Osteoblast (primary cell): ENCODE results near the gene DCDC2. TPM values are rescaled to one million over a fixed set of nuclear protein-coding genes. Genes with fewer than 3 reads are reported as not detected.

Source experiments
- DNase-seq: peaks from one replicate; pipeline ENCODE4 v3.0.0; 2011; ENCODE audit warnings: low spot score, mixed read lengths; ENCODE audit not compliant: insufficient read length; ENCODE audit errors: missing footprints
- H2AFZ ChIP-seq: 2 replicates; pipeline ENCODE4 v1.6.0; 2011; ENCODE audit warnings: mild to moderate bottlenecking, low read length
- H3K27ac ChIP-seq: 2 replicates; pipeline ENCODE4 v1.5.1; 2011; ENCODE audit warnings: mild to moderate bottlenecking, low read depth, low read length, moderate library complexity
- H3K27me3 ChIP-seq: 2 replicates; pipeline ENCODE4 v1.6.0; 2012; ENCODE audit warnings: mild to moderate bottlenecking, control low read depth, inconsistent platforms, low read length, moderate library complexity; ENCODE audit not compliant: insufficient read depth
- H3K36me3 ChIP-seq: 2 replicates; pipeline ENCODE4 v1.5.1; 2011; ENCODE audit warnings: mild to moderate bottlenecking, low read length, control low read depth, moderate library complexity; ENCODE audit not compliant: insufficient read depth
- H3K4me1 ChIP-seq: 2 replicates; pipeline ENCODE4 v1.5.1; 2011; ENCODE audit warnings: mild to moderate bottlenecking, low read length, control low read depth, moderate library complexity; ENCODE audit not compliant: insufficient read depth
- H3K4me2 ChIP-seq: 2 replicates; pipeline ENCODE4 v1.6.0; 2011; ENCODE audit warnings: mild to moderate bottlenecking, low read length; ENCODE audit not compliant: insufficient read depth
- H3K4me3 ChIP-seq: fragments of 200-600 bp; sonication (generic); 3 replicates; pipeline ENCODE4 v1.5.1; 2012; ENCODE audit warnings: mild to moderate bottlenecking, low read length, inconsistent platforms; ENCODE audit not compliant: insufficient read depth
- H3K79me2 ChIP-seq: 2 replicates; pipeline ENCODE4 v1.6.0; 2012; ENCODE audit warnings: mild to moderate bottlenecking, low read length, control low read depth, inconsistent platforms; ENCODE audit not compliant: insufficient read depth
- H3K9me3 ChIP-seq: 2 replicates; pipeline ENCODE4 v1.5.1; 2011; ENCODE audit warnings: low read depth, low read length, control low read depth
- H4K20me1 ChIP-seq: 2 replicates; pipeline ENCODE4 v1.6.0; 2012; ENCODE audit warnings: mild to moderate bottlenecking, low read length, control low read depth; ENCODE audit not compliant: insufficient read depth
- total RNA-seq: library from RNA; depleted of rRNA; stranded (reverse); fragments of >200 nt; gene quantifications from 2 replicates; pipeline ENCODE4 v1.2.3, GENCODE V29; 2012
- TF ChIP-seq, protein P1 (sequence below): IDR thresholded peaks from 2 replicates; pipeline ENCODE4 v1.5.1; 2011; ENCODE audit warnings: mild to moderate bottlenecking, low read depth, low read length, moderate library complexity; ENCODE audit errors: extremely low read depth

The DCDC2 gene
- total RNA-seq, 1 donor: under 0.01 TPM

DNA sequence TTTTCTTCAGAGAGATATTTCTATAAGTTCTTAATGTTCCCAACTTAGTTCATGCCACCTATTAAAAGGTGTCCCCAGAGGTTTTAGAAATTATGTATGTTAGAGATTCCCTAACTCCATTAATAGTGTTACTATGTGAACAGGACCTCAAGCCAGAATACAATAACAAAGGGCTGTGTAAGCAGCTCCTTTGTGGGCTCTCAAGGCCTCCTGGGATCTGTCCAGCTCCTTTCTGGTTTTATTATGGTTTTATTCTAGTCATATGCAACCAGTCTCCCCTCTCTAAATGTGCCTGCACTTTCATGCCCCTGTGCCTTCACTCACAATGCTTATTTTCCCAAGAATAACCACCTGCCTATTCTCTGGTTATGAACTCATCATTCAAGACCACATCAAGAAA, 209.2 kb downstream of the DCDC2 start:
- H3K4me2 ChIP-seq: no peak overlapping the region
- TF ChIP-seq, protein P1, sequence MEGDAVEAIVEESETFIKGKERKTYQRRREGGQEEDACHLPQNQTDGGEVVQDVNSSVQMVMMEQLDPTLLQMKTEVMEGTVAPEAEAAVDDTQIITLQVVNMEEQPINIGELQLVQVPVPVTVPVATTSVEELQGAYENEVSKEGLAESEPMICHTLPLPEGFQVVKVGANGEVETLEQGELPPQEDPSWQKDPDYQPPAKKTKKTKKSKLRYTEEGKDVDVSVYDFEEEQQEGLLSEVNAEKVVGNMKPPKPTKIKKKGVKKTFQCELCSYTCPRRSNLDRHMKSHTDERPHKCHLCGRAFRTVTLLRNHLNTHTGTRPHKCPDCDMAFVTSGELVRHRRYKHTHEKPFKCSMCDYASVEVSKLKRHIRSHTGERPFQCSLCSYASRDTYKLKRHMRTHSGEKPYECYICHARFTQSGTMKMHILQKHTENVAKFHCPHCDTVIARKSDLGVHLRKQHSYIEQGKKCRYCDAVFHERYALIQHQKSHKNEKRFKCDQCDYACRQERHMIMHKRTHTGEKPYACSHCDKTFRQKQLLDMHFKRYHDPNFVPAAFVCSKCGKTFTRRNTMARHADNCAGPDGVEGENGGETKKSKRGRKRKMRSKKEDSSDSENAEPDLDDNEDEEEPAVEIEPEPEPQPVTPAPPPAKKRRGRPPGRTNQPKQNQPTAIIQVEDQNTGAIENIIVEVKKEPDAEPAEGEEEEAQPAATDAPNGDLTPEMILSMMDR: no peak
- peak; percentile 25 for DNase-seq
- no peaks in the 10 kb centered on the region for H3K4me1 ChIP-seq
- H3K79me2 ChIP-seq: no peaks in the 10 kb centered on the region
- H3K36me3 ChIP-seq: no peaks in the 10 kb centered on the region
- no peaks in the 10 kb centered on the region for H3K9me3 ChIP-seq
- H3K27ac ChIP-seq: no peak overlapping the region
- H3K27me3 ChIP-seq: no peaks in the 10 kb centered on the region
- no peaks in the 10 kb centered on the region for H4K20me1 ChIP-seq
- H2AFZ ChIP-seq: no peak overlapping the region
- no peak overlapping the region for H3K4me3 ChIP-seq

DNA sequence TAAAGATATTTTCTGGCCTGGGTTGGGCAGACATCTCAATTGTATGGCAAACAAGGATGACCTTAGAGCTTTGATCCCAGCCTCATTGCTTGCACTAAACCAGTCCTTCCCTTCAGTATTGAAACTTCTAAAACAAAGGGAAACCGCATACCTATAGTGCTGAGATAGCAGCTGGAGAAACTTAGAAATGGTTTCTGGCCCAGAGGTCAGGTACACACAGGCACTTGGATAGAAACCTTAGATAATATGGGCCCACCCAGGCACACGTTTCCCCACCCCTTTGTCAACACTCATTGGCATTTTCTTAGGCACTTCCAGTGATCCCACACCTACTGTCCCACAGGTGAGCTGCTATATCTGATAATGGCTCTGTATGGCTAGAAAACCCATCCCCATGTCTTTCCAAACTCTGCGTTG, 209.7 kb downstream of the DCDC2 start:
- DNase-seq: no peak
- no peak overlapping the region for H3K27ac ChIP-seq
- no peaks in the 10 kb centered on the region for H3K36me3 ChIP-seq
- no peak overlapping the region for H3K4me3 ChIP-seq
- no peaks in the 10 kb centered on the region for H3K27me3 ChIP-seq
- H3K4me2 ChIP-seq: no peak overlapping the region
- no peaks in the 10 kb centered on the region for H3K9me3 ChIP-seq
- no peaks in the 10 kb centered on the region for H4K20me1 ChIP-seq
- H3K4me1 ChIP-seq: no peaks in the 10 kb centered on the region
- TF ChIP-seq, protein P1: no peak
- H3K79me2 ChIP-seq: no peaks in the 10 kb centered on the region
- no peak overlapping the region for H2AFZ ChIP-seq

DNA sequence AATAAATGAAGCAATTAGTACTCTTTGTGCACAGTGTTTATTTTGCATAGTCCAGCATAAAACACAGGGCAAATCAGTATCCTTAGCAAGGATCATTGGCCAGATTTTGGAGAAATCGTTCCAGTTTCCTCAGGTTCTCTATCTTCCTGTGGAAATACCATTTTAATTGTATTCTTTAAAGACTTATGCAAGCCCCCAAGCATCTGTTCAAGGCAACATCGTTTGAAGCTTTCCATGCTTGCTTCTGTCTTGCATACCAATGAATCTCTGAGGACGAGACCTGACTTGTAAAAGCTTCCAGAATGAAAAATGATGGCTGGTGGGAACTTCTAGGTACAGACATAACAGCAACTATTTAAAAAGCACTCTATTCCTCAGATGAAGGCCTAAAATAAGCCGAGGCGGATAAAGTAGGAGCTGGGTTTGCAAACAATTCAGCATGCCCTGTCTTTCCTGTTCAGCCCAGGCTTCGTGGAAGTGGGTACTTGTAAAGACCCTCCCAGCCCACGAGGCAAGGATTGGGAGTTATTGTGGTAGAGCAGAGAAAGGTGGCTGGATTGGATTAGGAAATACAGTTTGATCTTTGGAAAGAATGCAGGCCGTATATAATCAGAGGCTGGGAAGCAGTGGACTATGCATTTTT, 210.2 kb downstream of the DCDC2 start:
- H4K20me1 ChIP-seq: no peaks in the 10 kb centered on the region
- DNase-seq: no peak
- no peaks in the 10 kb centered on the region for H3K4me1 ChIP-seq
- H3K79me2 ChIP-seq: no peaks in the 10 kb centered on the region
- no peak overlapping the region for H2AFZ ChIP-seq
- no peak overlapping the region for H3K4me2 ChIP-seq
- H3K27ac ChIP-seq: no peak overlapping the region
- H3K4me3 ChIP-seq: no peak overlapping the region
- no peaks in the 10 kb centered on the region for H3K36me3 ChIP-seq
- no peaks in the 10 kb centered on the region for H3K9me3 ChIP-seq
- no peaks in the 10 kb centered on the region for H3K27me3 ChIP-seq
- TF ChIP-seq, protein P1: no peak

DNA sequence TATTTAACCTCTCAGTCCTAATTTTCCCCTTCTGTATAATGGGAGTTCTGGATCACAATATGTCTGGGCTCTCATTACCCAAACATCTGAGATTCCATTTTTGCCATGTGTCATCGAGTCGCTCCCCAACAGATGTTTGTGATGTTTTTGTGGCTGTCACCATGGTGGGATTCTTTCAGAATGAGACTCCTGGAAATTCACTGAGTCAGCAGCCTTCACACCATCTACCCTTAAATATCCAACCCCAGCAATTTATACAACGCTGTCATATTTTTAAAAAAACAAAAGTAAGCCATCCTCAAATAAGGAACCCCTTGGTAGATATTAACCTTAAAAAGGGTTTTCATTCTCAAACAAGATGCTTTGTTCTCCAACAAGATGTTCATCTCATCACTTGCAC, 211.0 kb downstream of the DCDC2 start:
- H3K27ac ChIP-seq: no peak overlapping the region
- no peaks in the 10 kb centered on the region for H3K4me1 ChIP-seq
- H3K27me3 ChIP-seq: no peaks in the 10 kb centered on the region
- TF ChIP-seq, protein P1: no peak
- H4K20me1 ChIP-seq: no peaks in the 10 kb centered on the region
- H3K4me3 ChIP-seq: no peak overlapping the region
- peak; percentile 23 for DNase-seq
- no peak overlapping the region for H3K4me2 ChIP-seq
- H3K79me2 ChIP-seq: no peaks in the 10 kb centered on the region
- H3K9me3 ChIP-seq: no peaks in the 10 kb centered on the region
- H3K36me3 ChIP-seq: no peaks in the 10 kb centered on the region
- no peak overlapping the region for H2AFZ ChIP-seq
